Measurements from ENCODE around the gene EN2.

Gene EN2

DNA sequence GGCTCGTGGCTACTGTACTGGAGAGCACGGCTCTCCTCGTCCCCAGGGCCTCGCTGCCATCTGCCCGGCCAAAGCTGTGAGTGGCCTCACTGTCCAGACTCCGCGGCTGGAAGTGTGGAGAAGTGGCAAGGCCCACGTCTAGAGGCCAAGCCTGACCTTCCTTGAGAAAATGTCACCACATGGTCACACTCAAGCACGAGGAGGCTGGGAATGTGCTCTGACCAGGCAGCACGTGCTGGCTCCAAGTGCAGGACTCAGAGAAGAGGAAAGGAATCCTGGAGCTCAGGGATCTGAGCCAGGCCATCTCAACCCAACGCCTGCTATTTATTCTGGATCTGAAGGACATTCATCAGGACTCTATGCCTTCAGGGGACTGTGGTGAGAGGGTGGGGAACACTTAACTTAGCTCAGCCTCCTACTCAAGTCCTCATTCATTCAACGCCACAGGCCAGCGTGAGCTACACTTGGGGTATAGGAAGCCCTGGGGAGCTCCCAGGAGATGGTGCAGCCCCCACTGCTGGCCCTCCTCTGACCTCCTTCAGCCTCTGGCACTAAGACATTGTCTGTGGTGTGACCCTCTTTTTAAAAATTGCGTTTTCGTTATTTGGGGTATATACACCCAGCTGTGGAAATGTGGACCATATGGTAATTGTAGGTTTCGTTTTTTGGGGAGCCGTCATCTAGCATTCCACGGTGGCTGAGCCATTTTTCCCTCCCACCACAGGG lies 29.0 kb downstream of the EN2 start:
- no peak for DNase-seq (ENCODE audit: low read depth)

DNA sequence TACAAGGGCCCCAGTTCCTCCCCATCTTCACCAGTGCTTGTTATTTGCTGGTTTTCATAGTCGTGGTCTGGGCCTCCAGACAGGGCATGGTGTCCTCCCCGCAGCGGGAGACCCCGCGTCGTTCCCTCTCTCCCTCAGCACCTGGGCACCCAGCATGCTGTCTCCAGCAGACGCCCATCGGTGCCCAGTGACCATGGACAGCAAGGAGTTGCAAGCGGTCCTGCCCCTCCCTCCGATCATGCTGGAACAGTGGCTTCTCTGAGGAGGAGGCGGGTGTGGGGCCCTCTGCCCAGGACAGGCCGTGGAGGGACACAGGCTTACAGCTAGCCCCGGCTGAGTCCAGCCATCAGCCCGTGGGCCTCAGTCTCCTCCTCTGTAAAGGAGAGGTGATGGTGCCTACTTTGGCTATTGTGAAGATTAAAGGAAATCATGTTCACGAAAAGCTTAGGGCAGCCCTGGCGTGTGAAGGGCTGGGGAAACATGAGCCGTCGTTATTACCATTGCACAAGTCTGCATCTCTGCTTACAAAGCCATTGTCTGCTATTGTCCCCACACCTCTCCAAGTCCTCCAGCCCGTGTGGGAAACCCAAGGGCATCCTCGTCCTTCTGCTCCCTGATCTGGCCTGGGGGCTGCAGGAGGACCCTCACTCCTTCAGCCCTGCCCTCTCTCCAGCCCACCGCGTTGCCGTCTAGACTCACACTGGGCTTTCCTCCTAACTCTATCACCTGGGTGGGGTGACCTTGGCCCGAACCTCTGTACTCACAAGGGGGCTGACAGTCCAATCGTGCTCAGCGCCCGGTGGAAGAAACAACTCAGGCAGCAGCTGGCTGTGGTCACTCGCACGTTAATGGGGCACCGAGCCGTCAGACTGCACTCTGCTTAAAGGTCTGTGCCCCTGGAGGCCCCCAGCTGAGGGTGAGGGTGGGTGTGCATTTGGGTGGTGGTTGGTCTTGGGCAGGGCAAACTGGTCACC lies 29.9 kb downstream of the EN2 start:
- DNase-seq (ENCODE audit: low read depth), result no peak

DNA sequence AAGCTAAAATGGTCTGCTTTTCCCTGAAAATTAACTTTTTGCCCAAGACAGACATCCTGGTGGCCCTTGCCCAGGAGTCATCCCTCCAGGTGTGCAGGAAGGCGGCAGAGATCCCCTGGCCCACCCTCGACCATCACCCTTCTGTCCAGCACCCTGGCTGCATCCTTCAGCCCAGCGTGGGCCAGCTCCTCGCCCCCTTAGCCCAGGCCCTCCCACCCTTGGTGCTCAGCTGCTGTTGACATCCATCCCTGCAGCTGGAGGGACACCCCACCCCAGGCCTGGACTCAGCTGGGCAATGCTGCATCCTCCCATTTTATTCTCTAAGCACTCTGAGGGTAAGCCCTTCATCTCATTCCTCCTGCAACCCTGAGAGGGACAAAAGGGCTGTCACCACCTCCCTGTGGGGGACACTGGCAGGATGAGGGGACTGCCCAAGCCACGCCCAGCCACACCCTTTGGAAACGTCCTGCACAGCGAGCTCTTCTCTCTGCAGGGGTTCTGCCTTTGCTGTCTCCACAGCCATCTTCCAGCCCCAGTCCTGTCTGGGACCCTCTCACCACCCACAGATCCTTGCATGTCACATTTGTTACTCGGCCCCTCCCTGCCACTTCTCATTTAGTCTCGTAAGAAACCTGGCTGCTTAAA lies 30.7 kb downstream of the EN2 start:
- DNase-seq (ENCODE audit: low read depth), result no peak

DNA sequence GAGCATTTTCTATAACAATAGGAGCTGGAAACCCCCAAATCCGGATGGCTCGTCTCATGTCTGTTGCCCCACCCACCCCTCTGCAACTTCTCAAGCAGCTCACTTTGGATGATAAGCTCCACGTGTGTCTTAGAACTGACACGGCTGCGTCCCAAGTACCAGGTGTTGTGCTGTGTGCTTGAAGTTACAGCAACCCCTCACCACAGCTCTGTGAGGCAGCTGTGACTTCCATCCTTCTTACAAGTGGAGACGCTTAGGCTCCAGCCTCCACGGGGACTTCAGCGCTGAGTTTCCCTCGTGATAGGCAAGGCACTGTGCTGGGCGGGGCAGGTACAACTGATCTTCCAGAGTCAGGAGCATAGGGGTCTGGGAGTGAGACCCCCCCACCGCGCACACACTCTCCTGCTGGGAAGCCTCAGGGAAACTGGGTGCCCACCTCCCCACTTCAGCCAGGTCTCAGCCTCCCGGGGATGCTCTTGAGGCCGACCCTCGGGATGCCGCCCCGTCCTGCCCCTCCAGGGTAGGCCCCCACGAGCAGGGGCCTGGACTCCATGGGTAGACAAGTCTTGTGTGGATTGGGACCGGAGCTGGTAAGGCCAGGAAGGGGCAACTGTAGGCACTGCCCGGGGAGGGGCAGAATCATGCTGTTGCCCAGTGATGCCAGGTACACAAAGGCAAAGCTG lies 31.4 kb downstream of the EN2 start:
- DNase-seq (ENCODE audit: low read depth), result no peak

DNA sequence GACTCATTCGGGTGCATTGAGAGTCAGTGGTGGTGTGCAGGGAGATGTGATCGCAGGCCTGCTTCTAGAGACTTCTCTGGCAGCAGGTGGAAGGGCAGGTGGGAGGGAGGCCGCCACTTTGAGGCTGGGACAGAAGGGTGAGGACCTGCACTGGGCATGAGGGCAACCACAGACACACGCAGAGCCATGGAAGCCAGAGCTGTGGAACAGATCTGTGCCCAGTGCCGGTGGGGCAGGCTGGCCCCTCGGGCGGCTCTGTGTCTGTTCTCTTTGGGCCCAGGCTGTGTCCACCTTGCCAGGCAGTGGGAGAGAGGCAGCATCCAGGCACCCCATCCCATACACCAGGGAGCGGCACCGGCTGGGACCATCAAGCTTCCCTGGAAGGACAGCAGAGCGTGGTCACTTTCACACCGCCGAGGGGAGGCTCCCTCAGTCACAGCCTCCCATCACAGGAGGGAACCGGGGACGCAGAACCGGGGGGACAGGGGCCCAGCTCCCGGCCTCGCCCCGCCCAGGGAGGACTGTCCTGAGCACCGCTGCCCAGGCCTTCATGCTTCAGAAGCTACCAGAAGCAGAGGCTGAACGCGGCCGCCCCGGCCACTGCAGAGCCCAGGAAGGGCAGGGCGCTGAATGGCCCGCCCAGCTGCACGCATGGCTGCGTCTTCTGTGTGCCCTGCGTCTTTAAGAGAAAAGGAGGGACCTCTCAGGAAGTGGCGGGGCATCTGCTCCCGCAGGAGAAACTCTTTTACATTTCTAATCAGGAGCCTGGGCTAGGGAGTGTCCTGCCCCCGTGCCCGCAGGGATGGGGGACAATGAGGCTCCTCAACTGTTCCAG lies 32.1 kb downstream of the EN2 start:
- no peak for DNase-seq (ENCODE audit: low read depth)

DNA sequence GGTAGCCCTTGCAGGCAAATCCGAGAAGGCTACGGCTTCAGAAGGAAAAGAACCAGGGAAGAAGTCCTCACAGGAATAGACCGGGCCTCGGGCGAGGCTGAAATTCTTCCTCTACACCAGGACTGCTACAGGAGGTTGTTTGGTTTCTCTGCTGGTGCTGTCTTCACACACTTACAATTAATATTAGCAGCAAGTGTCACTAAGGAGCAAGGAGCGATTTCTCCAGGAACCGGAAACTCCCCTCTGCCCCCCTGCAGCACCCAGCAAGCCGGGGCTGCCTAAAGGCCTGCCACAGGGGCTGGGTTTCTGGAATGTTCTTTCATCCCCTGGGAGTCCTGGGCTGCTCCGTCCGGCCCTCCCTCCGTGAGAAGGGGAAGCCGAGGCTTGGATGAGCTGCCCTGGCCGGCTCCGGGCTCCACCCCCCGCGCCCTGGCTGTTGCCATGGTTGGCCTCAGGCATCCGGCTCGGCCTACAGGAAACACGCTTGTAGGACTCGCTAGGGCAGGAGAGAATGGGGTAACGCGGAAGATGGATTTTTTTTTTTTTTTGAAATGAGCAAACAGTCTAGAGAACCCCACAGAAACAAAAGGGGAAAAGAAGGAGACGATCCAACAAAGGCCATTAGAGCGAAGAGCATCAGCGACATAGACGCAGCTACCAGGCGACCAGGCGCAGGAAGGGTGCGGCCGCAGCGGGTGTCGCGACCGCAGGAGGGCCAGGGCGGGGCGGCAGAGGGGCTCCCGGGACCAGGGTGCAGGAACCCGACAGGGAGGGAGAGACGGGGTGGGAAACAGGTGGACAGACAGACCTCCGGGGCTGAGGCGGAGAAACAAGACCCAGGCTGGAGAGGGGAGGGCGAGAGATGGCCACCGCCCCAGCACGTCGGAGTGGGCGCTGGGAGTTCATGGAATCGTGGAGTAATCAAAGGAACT lies 33.0 kb downstream of the EN2 start:
- no peak for DNase-seq (ENCODE audit: low read depth)

DNA sequence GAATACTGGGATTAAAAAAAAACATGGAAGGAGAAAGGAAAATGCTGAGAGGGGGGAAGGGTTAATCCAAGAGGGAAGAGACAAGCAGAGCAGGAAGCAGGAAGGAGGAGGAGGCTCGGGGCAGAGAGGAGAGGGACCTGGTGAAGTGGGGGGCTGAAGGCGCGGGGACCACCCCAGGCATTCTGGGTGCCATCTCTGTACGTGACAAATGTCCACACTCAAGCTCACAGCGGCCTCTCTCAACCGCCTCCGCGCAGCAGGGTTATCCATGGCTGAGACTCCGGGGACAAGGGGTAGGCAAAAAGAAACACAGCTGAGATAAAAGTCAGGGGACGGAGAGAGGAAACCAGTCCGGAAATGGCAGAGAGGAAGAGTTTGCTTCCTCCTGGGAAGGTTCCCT lies 33.9 kb downstream of the EN2 start:
- DNase-seq (ENCODE audit: low read depth), result no peak

DNA sequence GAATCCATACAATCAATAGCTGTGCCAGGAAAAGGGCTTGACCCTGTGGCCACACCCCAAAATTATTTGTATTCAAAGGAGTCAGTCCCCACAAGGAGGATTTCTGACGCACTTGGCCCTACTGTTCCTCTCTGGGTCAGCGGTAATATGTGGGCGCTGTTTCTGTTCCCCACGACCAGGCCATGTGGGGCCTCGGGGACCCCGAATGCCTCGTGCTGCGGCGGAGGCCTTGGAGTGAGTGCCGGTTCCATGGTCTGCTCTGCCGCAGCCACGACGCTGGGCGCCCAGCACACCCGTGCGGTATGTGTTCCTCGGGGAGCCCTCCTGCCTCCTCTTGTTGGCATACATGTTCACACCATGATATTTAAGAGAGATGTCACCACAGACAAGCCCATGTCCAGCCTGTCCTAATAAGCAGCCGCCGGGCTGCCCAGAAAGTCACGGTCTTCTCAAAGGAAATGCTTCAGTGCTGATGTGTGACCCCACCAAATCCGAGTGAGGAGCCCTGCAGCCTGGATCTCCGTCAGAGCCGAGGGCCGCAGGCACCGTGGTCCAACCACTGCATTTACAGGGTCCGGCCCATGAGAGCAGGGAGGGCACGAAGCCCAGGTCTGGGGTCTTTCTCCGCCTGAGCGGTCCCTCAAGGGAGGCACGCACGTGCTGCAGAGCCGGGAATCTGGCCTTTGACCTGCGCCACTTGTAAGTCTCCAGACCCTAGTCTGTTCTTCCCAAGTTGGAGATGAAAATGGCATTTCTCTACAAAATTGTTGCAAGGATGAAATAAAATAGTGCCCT lies 36.0 kb downstream of the EN2 start:
- no peak for DNase-seq (ENCODE audit: low read depth)

DNA sequence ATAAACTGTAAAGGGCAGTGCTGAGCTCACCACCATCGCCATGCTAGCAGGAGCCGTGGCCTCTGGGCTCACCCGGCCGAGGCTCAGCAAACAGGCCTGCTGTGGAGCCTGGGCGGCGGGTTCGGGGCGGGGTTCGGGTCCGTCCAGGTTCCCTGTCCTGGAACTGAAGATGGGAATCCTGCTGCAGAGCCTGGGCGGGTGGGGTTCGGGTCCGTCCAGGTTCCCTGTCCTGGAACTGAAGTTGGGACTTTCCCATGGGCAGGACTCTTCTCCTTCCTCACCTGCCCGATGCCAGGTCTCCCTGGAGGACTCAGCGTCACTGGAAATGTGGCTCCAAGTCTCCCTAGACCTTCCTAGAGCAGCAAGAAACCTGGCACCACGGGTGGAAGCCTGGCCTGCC lies 36.6 kb downstream of the EN2 start:
- DNase-seq (ENCODE audit: low read depth), result no peak

DNA sequence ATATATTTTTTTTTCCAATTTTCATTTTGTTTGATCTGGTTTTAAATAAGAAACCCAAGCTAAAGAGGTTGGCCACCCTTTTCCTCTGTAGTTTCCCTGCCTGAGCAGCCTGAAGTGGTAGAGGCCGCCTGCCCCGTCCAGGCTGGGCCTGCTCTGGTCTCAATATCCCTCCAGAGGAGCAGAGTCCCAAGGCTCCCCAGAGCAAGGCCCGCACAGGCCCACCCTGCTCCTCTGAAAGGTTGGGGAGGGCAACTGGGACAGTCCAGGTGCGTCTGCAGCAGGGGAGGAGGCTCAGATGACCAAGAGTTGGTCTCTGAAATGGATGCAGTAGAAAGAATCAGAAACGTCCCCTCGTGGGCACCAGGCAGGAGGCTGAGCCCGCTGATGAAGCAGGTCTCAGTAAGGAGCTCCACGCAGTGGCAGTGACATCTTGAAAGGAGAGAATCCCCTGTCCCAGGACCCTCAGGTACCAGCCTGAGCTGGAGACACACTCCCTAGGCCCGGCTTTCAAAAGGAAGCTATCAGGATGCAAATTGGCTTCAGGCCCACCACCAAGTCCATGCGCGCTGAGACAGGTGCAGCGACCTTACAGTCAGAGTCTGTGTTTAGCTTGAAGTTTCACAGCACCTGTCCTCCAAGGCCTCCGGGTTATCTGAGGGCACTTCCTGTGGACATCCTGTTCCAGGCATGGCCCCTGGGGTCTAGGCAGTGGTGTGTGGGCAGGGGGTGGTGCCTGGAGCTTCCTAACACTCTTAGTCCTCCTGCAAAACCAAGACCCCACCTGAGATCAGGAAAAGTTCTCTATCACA lies 37.7 kb downstream of the EN2 start:
- no peak for DNase-seq (ENCODE audit: low read depth)

DNA sequence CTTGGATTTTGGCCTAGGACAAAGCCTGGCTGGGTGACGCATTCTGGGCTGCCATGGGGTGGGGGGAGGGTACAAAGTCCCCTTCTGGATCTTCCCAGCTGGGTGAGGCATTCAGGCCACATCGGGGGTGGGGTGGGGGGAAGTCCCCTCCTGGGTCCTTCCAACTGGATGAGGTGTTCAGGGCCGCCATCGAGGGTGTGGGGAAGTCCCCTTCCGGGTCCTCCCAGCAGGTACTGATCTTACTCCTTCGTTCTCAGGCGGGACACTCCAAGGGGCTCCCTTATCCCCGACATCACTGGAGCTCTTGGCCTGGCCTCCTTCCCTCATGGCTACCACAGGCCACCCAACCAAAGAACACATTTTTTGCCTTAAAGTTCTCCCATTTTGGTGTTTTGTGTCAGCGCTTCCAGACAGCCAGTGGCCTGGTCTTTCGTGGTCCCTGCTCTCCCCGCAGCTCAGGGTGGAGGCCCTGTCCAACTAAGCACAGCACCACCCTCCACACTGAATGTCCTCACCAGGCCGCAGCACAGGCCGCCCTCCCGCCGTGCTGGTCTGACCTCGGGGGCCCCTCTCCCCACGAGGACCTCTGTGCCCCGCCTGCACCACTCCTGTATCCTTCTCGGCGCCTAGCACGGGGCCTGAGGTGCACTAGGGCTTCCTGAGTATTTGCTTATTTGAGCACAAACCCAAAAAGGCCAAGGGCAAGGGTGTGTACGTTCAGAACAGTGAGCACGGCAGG lies 38.5 kb downstream of the EN2 start:
- DNase-seq (ENCODE audit: low read depth), result no peak

DNA sequence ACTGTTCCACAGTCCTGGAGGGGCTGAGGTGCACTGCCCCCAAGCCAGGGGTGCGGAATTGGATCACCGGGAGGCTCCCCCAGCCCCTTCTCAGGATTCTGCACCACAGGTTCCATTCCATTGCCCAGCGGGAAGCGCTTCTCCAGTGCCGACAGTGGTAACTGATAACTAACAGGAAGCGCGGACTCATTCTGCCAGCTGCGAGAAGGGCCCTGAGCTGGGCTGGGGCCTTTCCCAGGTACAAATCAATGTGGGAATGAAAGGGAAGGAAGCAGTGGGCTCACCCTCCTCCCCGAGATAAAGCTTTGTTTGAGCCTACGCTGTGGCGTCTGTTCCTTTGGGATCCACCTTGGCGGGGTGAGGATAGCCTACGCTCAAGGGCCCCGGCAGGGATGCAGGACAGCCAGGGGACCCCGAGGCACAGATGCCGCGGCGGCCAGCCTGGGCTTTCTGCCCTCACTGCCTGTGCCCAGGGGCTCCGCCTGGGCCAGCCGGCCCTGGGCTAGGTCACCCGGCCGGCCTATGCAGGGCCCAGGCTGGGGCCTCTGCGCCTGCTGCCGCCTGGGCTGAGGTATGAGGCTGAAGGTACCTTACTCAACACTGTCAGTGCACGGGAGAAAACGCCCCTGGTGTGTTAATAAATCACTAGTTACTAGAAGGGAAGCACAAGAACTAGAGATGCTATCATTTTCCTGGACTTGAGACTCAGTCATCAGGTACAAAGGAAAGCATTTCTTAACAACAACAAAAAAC lies 39.4 kb downstream of the EN2 start:
- no peak for DNase-seq (ENCODE audit: low read depth)

DNA sequence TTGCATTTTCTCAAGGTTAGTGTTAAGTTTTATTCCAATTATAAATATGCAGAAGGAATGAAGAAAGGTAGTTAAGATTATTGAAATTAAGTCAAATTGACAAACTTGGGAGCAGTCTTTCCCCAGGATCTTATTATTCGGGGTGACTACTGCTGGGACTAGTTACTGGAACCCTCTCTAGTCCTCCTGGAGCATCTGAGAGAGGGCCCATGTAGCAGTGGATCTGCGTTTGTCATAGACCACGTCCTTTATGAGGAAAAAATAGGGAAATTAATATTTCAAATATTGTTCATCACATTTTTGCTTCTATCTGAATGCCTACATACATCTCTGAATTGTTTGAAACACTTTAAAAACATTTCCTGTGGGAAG lies 47.5 kb downstream of the EN2 start:
- no peak for DNase-seq (ENCODE audit: low read depth)

DNA sequence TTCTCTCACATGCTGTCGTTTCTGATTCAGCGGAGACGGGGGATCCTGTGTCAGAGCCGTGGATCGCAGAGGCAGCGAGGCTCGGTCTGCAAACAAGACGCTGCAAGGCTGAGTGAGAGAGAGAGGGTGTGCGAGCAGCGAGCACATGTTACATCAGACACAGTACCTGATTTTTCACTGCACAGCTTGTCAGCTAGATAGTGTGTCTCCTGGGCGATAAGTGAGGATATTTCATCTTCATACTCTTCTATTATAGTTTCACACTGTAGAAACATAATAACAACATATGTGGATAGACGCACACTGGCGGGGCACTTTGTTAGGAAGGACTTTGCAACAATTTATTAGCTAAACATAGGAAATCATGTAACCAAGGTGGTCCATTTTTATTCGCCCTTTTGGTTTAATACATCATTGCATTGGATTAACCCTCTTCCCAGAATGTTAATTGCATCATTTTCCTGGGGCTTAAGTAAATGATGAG lies 49.0 kb downstream of the EN2 start:
- no peak for DNase-seq (ENCODE audit: low read depth)

DNA sequence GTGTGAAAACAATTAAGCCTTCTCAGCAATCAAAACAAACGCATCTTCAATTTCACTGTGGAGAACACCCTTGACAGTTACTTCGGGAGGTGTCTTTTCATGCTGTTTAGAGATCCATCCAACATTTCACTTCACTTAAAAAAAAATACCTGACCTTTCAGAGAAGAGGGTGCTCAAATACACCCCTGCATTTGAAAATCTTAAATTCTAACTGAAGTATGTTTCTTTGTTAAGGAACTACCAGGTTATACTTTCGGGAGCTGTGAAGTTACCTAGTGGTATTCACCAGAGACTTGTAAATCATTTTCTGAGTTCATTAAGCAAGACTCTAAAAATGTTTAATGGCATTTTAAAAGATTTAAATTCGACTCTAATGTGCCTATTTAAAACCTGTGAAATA lies 49.6 kb downstream of the EN2 start:
- DNase-seq (ENCODE audit: low read depth), result no peak

DNA sequence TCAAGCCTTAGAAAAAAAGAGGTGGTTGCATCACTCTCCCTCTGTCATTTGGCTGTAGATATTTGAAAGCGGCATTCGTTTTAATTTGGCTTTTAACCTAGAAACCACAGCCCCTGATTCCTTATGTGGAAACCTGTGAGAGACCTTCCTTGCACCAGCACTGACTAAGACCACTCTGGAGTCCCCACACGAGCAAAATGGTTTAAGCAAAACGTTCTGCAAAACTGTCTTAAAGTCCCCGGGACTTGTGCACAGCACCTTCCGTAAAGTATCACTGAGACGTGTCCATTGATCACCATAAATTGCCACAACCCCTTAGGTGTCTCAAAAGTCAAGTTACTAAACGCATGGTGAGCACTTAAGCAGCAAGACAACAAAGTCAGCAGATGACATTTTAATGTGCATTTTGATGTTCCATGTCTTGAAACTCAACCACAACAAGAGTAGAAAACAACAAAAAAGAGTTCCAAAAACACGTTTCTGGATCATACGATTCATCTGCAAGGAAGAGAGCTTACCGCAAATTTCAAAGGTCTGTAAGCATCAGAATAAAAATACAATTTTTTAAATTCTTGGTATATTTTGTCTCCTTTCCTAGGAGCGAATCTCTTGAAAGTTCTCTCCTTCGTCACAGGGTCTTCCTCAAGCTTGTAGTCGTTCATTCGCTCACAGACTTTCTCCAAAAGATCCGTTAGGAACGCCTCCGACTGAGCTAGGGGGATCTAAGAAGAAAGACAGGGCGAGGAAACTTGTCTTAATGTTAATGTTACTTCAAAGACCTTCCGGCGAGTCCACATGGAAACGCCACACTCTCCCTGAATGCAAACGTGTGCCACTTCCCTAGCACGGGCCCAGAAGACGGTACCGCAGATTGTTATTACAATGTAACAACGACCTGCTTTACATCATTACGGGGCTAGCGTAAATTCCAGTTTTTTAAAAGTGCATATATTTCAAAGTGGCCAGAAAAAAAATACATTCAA lies 50.7 kb downstream of the EN2 start:
- no peak for DNase-seq (ENCODE audit: low read depth)
